OCI-LY3 (cell line): ENCODE measurements around the gene SLC37A2.

Source experiments
- H2AFZ ChIP-seq: fragments of 200-600, 300-600 bp; shearing (Covaris generic); 2 replicates; pipeline ENCODE4 v1.6.0; 2014; ENCODE audit warnings: antibody characterized with exemption, low read depth, low read length
- H3K27ac ChIP-seq: fragments of 200-600, 300-600 bp; sonication (generic); 2 replicates; pipeline ENCODE4 v1.5.1; 2014; ENCODE audit warnings: mild to moderate bottlenecking, low read length, moderate library complexity, mixed read lengths
- H3K27me3 ChIP-seq: fragments of 200-600, 300-600 bp; sonication (generic); 2 replicates; pipeline ENCODE4 v1.6.1; 2014; ENCODE audit warnings: low read depth, low read length, mixed read lengths
- H3K36me3 ChIP-seq: fragments of 200-600, 300-600 bp; sonication (generic); replicated peaks from 2 replicates; pipeline ENCODE3; 2014; ENCODE audit warnings: low read depth, low read length, mixed read lengths
- H3K4me1 ChIP-seq: fragments of 300-600, 200-600 bp; sonication (generic); 2 replicates; pipeline ENCODE4 v1.6.1; 2014; ENCODE audit warnings: low read length, mixed read lengths
- H3K4me2 ChIP-seq: fragments of 200-600, 300-600 bp; sonication (generic); 2 replicates; pipeline ENCODE4 v1.6.1; 2014; ENCODE audit warnings: low read length, mixed read lengths
- H3K4me3 ChIP-seq: fragments of 300-600, 200-600 bp; sonication (generic); 2 replicates; pipeline ENCODE4 v1.5.1; 2014; ENCODE audit warnings: antibody characterized with exemption, mild to moderate bottlenecking, low read length, moderate library complexity
- H3K79me2 ChIP-seq: fragments of 300-600, 200-600 bp; shearing (Covaris generic); 2 replicates; pipeline ENCODE4 v1.6.1; 2014; ENCODE audit warnings: mild to moderate bottlenecking, low read length, mixed read lengths
- H3K9ac ChIP-seq: fragments of 300-600, 200-600 bp; shearing (Covaris generic); 2 replicates; pipeline ENCODE4 v1.6.0; 2014; ENCODE audit warnings: mild to moderate bottlenecking, low read length, moderate library complexity
- H3K9me3 ChIP-seq: fragments of 200-600, 300-600 bp; shearing (Covaris generic); 2 replicates; pipeline ENCODE4 v1.6.1; 2014; ENCODE audit warnings: low read length, mixed read lengths; ENCODE audit not compliant: insufficient read depth
- H4K20me1 ChIP-seq: fragments of 200-600, 300-600 bp; sonication (generic); 2 replicates; pipeline ENCODE4 v1.6.1; 2016; ENCODE audit warnings: low read length, mixed read lengths; ENCODE audit not compliant: insufficient read depth
- EZH2phosphoT487 ChIP-seq: fragments of 200-600 bp; shearing (Covaris generic); IDR thresholded peaks from 2 replicates; pipeline ENCODE4 v1.6.1; 2018; ENCODE audit warnings: antibody characterized with exemption, mixed run types, low read depth
- TF ChIP-seq, protein P1 (sequence below): fragments of 200-600, 300-600 bp; sonication (generic); IDR thresholded peaks from 2 replicates; pipeline ENCODE4 v1.5.1; 2014; ENCODE audit warnings: antibody characterized with exemption, low read length, low read depth

The SLC37A2 gene

DNA sequence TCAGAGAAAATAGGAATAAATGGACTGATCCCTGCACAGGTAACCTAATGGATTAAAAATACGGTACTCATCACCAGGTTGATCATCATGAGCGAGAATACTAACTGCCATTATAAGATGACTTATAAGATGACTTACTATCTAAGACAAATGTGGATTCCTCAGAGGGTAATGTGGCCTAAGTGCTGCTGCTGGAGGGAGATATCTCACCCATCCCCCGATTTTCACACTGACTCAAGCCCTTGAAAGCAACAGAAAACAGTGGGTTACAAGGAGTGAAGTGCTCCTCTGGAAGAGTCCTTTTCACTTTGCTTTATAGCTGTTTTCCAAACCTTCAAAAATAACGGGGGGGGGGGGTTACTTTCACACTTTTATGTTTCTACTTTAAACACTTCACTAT is 47.4 kb downstream of the SLC37A2 start:
- Histone ChIP-seq H3K9me3 (no peaks in the 10 kb centered on the region), H3K4me3 (peak overlapping the region; percentile 87), H4K20me1 (no peaks in the 10 kb centered on the region), H3K79me2 (peaks cover 12% of the 10 kb centered on the region), H3K4me2 (peak overlapping the region; percentile 68), H3K36me3 (no peaks in the 10 kb centered on the region), H2AFZ (no peak overlapping the region), H3K27ac (no peak overlapping the region), H3K27me3 (no peaks in the 10 kb centered on the region), H3K4me1 (peaks cover 10% of the 10 kb centered on the region), H3K9ac (peak overlapping the region; percentile 77)
- no peak for TF ChIP-seq EZH2phosphoT487
- TF ChIP-seq, protein P1, sequence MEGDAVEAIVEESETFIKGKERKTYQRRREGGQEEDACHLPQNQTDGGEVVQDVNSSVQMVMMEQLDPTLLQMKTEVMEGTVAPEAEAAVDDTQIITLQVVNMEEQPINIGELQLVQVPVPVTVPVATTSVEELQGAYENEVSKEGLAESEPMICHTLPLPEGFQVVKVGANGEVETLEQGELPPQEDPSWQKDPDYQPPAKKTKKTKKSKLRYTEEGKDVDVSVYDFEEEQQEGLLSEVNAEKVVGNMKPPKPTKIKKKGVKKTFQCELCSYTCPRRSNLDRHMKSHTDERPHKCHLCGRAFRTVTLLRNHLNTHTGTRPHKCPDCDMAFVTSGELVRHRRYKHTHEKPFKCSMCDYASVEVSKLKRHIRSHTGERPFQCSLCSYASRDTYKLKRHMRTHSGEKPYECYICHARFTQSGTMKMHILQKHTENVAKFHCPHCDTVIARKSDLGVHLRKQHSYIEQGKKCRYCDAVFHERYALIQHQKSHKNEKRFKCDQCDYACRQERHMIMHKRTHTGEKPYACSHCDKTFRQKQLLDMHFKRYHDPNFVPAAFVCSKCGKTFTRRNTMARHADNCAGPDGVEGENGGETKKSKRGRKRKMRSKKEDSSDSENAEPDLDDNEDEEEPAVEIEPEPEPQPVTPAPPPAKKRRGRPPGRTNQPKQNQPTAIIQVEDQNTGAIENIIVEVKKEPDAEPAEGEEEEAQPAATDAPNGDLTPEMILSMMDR, result no peak

DNA sequence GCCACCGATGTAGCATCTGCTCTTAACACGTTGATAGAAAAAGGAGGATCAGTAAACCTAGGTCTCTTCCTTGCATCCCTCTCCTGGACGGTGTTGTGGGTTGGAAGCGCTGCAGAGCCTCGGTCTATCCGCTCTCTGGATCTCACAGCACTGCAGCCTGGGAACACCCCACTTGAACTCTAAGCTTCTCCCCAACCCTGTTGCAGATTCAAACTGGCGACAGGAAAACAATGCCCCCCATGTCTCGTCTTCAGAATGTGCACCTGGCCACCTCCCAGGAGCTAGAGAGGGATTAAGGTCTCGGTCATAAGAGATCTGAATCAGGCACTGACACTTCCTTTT is 47.9 kb downstream of the SLC37A2 start:
- Histone ChIP-seq H3K4me2 (peak overlapping the region; percentile 68), H2AFZ (peak overlapping the region; percentile 79), H4K20me1 (no peaks in the 10 kb centered on the region), H3K9me3 (no peaks in the 10 kb centered on the region), H3K27ac (peak overlapping the region; percentile 49), H3K4me1 (peaks cover 10% of the 10 kb centered on the region), H3K79me2 (peaks cover 12% of the 10 kb centered on the region), H3K4me3 (peak overlapping the region; percentile 87), H3K27me3 (no peaks in the 10 kb centered on the region), H3K36me3 (no peaks in the 10 kb centered on the region), H3K9ac (peak overlapping the region; percentile 77)
- TF ChIP-seq EZH2phosphoT487, result no peak
- TF ChIP-seq, protein P1, result no peak

DNA sequence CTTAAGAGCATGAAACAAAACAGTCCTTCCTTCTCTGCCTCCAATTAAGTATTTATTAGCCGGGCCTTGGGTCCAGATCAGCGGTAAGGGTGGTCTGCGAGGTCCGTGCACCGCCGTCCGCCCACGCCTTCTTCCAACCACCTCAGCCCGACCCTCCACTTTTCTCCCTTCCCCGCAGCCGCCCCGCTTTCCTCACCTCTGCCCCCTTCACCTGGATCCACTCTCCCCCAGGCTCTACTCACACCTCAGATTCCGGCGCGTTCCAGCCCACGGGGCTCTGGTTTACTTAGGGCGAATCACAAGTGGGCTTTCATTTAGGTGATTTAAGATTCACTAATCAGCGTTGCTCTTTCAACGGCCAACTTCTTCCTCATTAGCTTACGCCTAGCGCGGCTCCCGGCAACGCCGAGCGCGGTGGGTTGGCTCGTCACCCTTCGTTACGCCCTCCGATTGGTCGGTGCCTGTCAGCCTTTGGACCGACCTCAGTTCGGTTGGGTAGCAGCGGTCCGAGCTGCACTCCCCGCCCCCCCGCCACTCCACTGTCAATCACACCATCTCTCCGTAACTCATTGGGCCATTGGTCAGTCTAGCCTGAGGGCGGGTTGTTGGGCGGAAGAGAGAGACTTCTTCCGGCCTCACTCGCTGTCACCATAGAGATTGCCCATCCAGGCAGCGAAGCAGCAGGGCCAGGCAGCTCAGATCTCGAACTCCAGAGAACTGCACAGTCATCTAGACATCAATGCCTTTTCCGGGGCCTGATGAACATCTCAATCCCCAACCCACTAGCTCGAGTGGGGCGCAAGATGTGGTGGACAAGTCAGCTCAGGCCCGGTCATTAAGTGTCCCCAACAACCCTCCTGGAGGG is 48.5 kb downstream of the SLC37A2 start, which contains the start of gene TMEM218:
TMEM218 (minus strand) TSS at position 284 of the 865 bp plus-strand sequence. CDS start 9,385 bp downstream, outside the sequence.
- TF ChIP-seq, protein P1, result no peak
- no peak for TF ChIP-seq EZH2phosphoT487
- H3K27me3 ChIP-seq, result no peaks in the 10 kb centered on the region
- peak within 1 kb of the TSS; percentile 87 for H3K4me3 ChIP-seq
- peaks cover 12% of the 10 kb centered on the region for H3K79me2 ChIP-seq
- H2AFZ ChIP-seq, result peak within 1 kb of the TSS; percentile 79
- H3K36me3 ChIP-seq, result no peaks in the 10 kb centered on the region
- no peaks in the 10 kb centered on the region for H4K20me1 ChIP-seq
- H3K9ac ChIP-seq, result peak within 1 kb of the TSS; percentile 77
- peaks cover 10% of the 10 kb centered on the region for H3K4me1 ChIP-seq
- H3K27ac ChIP-seq, result peak within 1 kb of the TSS; percentile 49
- peak within 1 kb of the TSS; percentile 92 for H3K4me2 ChIP-seq
- no peaks in the 10 kb centered on the region for H3K9me3 ChIP-seq

DNA sequence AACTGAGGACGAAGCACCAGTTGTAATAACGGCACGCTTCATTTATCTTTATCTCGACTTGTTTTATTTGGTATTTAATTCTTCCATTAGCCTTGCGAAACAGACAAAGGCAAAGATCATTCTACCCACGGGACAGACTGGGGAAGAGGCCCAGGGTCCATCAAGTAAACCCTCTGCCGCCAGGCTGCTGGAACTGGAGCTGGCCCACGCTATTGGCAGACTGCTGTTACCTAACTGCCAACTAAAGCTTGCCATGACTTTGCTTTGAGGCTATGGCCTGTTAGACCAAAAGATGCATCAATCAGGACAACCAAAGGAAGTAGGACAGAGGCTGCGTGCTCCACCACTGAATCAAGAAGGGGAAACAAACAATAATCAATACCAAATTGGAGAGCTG is 49.1 kb downstream of the SLC37A2 start:
- Histone ChIP-seq H3K27ac (no peak overlapping the region), H4K20me1 (no peaks in the 10 kb centered on the region), H3K79me2 (peaks cover 12% of the 10 kb centered on the region), H3K4me1 (peaks cover 10% of the 10 kb centered on the region), H3K4me3 (peak overlapping the region; percentile 87), H3K36me3 (no peaks in the 10 kb centered on the region), H3K4me2 (peak overlapping the region; percentile 92), H3K9ac (peak overlapping the region; percentile 44), H3K9me3 (no peaks in the 10 kb centered on the region), H2AFZ (peak overlapping the region; percentile 28; the same call in 1 of the 2 replicates), H3K27me3 (no peaks in the 10 kb centered on the region)
- TF ChIP-seq, protein P1, result no peak
- TF ChIP-seq EZH2phosphoT487, result no peak
